Mesenchymal stem cell (in vitro differentiated cells and primary cell): ENCODE data around the gene BARX1.

Experiments used
- DNase-seq: peaks from one replicate; pipeline ENCODE4 v3.0.0-alpha.2; 2013
- H2AFZ ChIP-seq: one replicate; pipeline ENCODE4 v1.6.1; 2013; ENCODE audit warnings: low read depth, mild to moderate bottlenecking, control low read depth, inconsistent platforms, low read length, moderate library complexity
- H2AK5ac ChIP-seq: 2 replicates; pipeline ENCODE4 v1.6.1; 2013; ENCODE audit warnings: low read length, moderate library complexity, mild to moderate bottlenecking, inconsistent platforms; ENCODE audit not compliant: severe bottlenecking
- H2BK120ac ChIP-seq: one replicate; pipeline ENCODE4 v1.6.1; 2013; ENCODE audit warnings: low read depth, mild to moderate bottlenecking, inconsistent platforms, low read length, moderate library complexity
- H2BK12ac ChIP-seq, 2 experiments: one replicate each; pipeline ENCODE4 v1.6.1; 2013; ENCODE audit warnings: inconsistent platforms in 2 of 2, low read length in 2 of 2, mild to moderate bottlenecking in 2 of 2, moderate library complexity in 2 of 2, control low read depth in 1 of 2
- H2BK15ac ChIP-seq: one replicate; pipeline ENCODE4 v1.6.1; 2013; ENCODE audit warnings: mild to moderate bottlenecking, low read depth, inconsistent platforms; ENCODE audit not compliant: poor library complexity, severe bottlenecking
- H2BK5ac ChIP-seq: 2 replicates; pipeline ENCODE4 v1.6.1; 2013; ENCODE audit warnings: low read depth, mild to moderate bottlenecking, low read length, control low read depth, inconsistent platforms; ENCODE audit not compliant: poor library complexity, severe bottlenecking
- H3K14ac ChIP-seq, 2 experiments: one replicate each; pipeline ENCODE4 v1.6.1; 2013; ENCODE audit warnings: inconsistent platforms in 2 of 2, low read length in 2 of 2, control low read depth in 1 of 2, mild to moderate bottlenecking in 1 of 2, moderate library complexity in 1 of 2
- H3K18ac ChIP-seq, 2 experiments: one replicate each; pipeline ENCODE4 v1.6.1; 2013; ENCODE audit warnings: inconsistent platforms in 2 of 2, low read length in 2 of 2, control low read depth in 1 of 2, low read depth in 1 of 2, mild to moderate bottlenecking in 1 of 2
- H3K23ac ChIP-seq, 2 experiments: one replicate each; pipeline ENCODE4 v1.6.1; 2013; ENCODE audit warnings: inconsistent platforms in 2 of 2, low read length in 2 of 2, mild to moderate bottlenecking in 2 of 2, moderate library complexity in 2 of 2, control low read depth in 1 of 2
- H3K27ac ChIP-seq: 2 replicates; pipeline ENCODE4 v1.5.1; 2013; ENCODE audit warnings: mild to moderate bottlenecking, moderate library complexity, low read length, control low read depth, inconsistent platforms; ENCODE audit not compliant: poor library complexity, severe bottlenecking
- H3K27me3 ChIP-seq, 2 experiments: 2 replicates each; pipeline versions ENCODE4 v1.6.1 to v1.7.0; 2013; ENCODE audit warnings: low read length in 2 of 2, mild to moderate bottlenecking in 2 of 2, moderate library complexity in 2 of 2, control low read depth in 1 of 2, inconsistent platforms in 1 of 2; ENCODE audit not compliant: control insufficient read depth in 1 of 2, insufficient read depth in 1 of 2
- H3K36me3 ChIP-seq, 2 experiments: 2 replicates each; pipeline versions ENCODE4 v1.6.1 to v1.7.0; 2013; ENCODE audit warnings: low read length in 2 of 2, control low read depth in 1 of 2, inconsistent platforms in 1 of 2, low read depth in 1 of 2, mild to moderate bottlenecking in 1 of 2; ENCODE audit not compliant: insufficient read depth in 2 of 2, control insufficient read depth in 1 of 2
- H3K4ac ChIP-seq, 2 experiments: one replicate each; pipeline ENCODE4 v1.6.1; 2013; ENCODE audit warnings: inconsistent platforms in 2 of 2, low read length in 2 of 2, mild to moderate bottlenecking in 2 of 2, moderate library complexity in 2 of 2, control low read depth in 1 of 2, low read depth in 1 of 2
- H3K4me1 ChIP-seq: 2 replicates; pipeline ENCODE4 v1.6.1; 2013; ENCODE audit warnings: low read depth, low read length, control low read depth; ENCODE audit not compliant: control insufficient read depth, insufficient read depth
- H3K4me2 ChIP-seq: 2 replicates; pipeline ENCODE4 v1.6.1; 2013; ENCODE audit warnings: low read length, mild to moderate bottlenecking, inconsistent platforms; ENCODE audit not compliant: poor library complexity, severe bottlenecking
- H3K4me3 ChIP-seq, 2 experiments: 2 replicates each; pipeline versions ENCODE4 v1.5.1 to v1.7.0; 2013; ENCODE audit warnings: low read length in 2 of 2, mild to moderate bottlenecking in 2 of 2, control low read depth in 1 of 2, low read depth in 1 of 2; ENCODE audit not compliant: insufficient read depth in 1 of 2
- H3K79me1 ChIP-seq: replicated peaks from 2 replicates; pipeline ENCODE4 v1.6.1; 2013; ENCODE audit warnings: mild to moderate bottlenecking, control low read depth, low read length, inconsistent platforms; ENCODE audit not compliant: poor library complexity, severe bottlenecking
- H3K9ac ChIP-seq: 2 replicates; pipeline ENCODE4 v1.7.0; 2013; ENCODE audit warnings: mild to moderate bottlenecking, low read length, moderate library complexity
- H3K9me3 ChIP-seq: 2 replicates; pipeline ENCODE4 v1.7.0; 2013; ENCODE audit warnings: mild to moderate bottlenecking, low read length; ENCODE audit not compliant: control insufficient read depth
- H4K8ac ChIP-seq: one replicate; pipeline ENCODE4 v1.6.1; 2013; ENCODE audit warnings: inconsistent platforms, mild to moderate bottlenecking, low read length, moderate library complexity
- H4K91ac ChIP-seq: one replicate; pipeline ENCODE4 v1.6.1; 2013; ENCODE audit warnings: mild to moderate bottlenecking, low read length, inconsistent platforms
- WGBS: methylation state at CpG from one replicate; pipeline ENCODE4 v1.1.7; 2013; ENCODE audit warnings: mixed read lengths; 5-methylcytosine and 5-hydroxymethylcytosine counted together

Gene BARX1

DNA sequence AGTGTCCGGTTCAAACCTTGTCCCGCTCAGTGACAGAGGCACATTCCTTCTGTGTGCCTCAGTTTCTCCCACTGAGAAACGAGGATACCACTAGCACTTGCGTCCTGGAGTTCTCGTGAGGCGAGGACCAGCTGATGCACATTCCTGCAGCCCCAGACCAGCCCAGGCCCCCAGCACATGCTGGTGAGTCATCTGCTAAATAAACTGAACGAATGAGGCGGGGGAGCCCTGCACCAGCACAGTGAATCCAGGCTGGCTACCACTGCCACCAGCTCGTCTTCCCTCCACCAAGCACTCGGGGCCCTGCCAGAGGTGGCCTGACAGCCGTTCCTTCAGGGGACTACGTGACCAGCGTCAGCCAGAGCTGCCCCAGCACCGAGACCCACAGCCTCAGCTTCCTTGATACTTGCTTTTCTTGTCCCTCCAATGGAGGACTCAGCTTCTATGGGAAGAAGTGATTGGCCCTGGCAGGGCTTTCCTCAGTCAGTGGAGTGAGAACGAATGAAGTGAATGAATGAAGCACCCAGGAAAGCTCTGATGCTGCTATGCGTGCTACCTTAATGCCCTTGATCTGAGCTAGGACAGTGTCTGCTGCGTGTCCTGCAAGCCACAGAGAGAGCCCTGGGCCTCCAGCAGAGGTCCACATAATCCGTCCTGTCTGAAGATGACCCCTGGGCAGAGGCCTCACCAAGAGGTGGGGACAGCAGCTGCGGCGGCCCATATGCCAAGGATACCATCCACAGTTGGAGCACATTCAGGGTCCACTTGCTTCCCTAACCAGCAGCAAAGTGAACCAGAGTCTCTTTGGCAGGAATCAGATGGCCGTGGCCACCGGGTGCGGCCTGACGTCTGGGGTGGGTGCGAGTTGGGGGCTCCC is 13.5 kb upstream of the BARX1 start:
- WGBS: 64% methylated on average over 25 of the region's 25 CpGs
- no peak overlapping the region for H2BK5ac ChIP-seq
- peaks cover 7% of the 10 kb centered on the region for H3K9me3 ChIP-seq
- H3K4ac ChIP-seq: no peak overlapping the region
- H4K91ac ChIP-seq: no peak overlapping the region
- no peak overlapping the region for H3K4me3 ChIP-seq
- H2BK12ac ChIP-seq: no peak overlapping the region
- no peak overlapping the region for H2BK120ac ChIP-seq
- no peak overlapping the region for H2BK15ac ChIP-seq
- H3K27me3 ChIP-seq: peaks cover 0 to 16% of the 10 kb centered on the region in 2 experiments
- peak; percentile 61 for DNase-seq
- H3K4me1 ChIP-seq: peaks cover 27% of the 10 kb centered on the region
- peak overlapping the region; percentile 62 for H2AFZ ChIP-seq
- no peak overlapping the region for H3K9ac ChIP-seq
- no peak overlapping the region for H4K8ac ChIP-seq
- H3K36me3 ChIP-seq: no peaks in the 10 kb centered on the region
- H3K79me1 ChIP-seq: no peaks in the 10 kb centered on the region
- no peak overlapping the region for H3K4me2 ChIP-seq
- H2AK5ac ChIP-seq: no peak overlapping the region
- H3K18ac ChIP-seq: no peak overlapping the region
- H3K14ac ChIP-seq: no peak overlapping the region
- no peak overlapping the region for H3K27ac ChIP-seq
- H3K23ac ChIP-seq: no peak overlapping the region

DNA sequence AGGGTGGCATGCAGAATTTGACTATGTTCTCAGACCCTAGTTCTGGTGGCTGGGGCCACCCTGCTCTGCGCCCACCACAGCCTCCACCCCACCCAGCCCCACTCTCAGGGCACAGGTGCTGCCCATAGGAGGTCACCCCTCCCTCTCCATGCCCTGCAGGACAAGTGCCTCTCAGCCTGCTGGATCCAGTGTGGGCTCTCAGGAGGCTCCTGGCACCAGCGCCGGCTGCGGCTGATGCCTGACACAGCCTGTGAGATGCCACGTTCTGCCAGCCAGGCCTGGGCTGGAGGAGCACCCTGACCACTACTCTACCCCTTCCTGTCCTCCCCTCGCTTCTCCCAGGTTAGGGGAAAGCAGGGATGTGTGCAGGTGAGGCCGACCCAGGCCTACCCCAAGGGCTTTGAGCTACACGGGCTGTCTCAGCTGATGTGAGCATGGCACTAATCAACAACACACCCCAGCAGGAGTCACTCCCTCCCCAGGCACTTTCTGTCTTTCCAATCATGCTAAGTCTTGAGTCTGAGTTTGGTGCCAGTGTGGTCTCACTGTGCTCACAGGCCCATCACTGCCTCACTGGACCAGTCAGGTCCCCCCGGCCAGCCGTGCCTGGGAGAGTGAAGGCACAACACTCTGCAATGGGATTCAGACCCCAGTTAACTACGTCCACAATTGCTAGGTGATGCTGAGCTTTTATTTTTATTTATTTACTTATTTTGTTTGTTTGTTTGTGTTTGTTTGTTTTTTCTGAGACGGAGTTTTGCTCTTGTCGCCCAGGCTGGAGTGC is 12.1 kb upstream of the BARX1 start:
- no peak overlapping the region for H2BK15ac ChIP-seq
- WGBS: 92% methylated on average over 11 of the region's 13 CpGs
- H2BK12ac ChIP-seq: no peak overlapping the region
- no peak overlapping the region for H3K14ac ChIP-seq
- no peak overlapping the region for H3K23ac ChIP-seq
- no peak overlapping the region for H3K9ac ChIP-seq
- H2AFZ ChIP-seq: no peak overlapping the region
- H3K4ac ChIP-seq: no peak overlapping the region
- H3K4me1 ChIP-seq: peaks cover 34% of the 10 kb centered on the region
- H2BK120ac ChIP-seq: no peak overlapping the region
- peak overlapping the region in 1 of 2 experiments; percentile 6 for H3K4me3 ChIP-seq
- no peak overlapping the region for H3K18ac ChIP-seq
- H3K27me3 ChIP-seq: peaks cover 0 to 16% of the 10 kb centered on the region in 2 experiments
- H2BK5ac ChIP-seq: no peak overlapping the region
- no peaks in the 10 kb centered on the region for H3K79me1 ChIP-seq
- no peaks in the 10 kb centered on the region for H3K36me3 ChIP-seq
- no peak overlapping the region for H4K8ac ChIP-seq
- no peak for DNase-seq
- H3K4me2 ChIP-seq: no peak overlapping the region
- H2AK5ac ChIP-seq: peak overlapping the region; percentile 33
- no peaks in the 10 kb centered on the region for H3K9me3 ChIP-seq
- H4K91ac ChIP-seq: peak overlapping the region; percentile 34
- no peak overlapping the region for H3K27ac ChIP-seq

DNA sequence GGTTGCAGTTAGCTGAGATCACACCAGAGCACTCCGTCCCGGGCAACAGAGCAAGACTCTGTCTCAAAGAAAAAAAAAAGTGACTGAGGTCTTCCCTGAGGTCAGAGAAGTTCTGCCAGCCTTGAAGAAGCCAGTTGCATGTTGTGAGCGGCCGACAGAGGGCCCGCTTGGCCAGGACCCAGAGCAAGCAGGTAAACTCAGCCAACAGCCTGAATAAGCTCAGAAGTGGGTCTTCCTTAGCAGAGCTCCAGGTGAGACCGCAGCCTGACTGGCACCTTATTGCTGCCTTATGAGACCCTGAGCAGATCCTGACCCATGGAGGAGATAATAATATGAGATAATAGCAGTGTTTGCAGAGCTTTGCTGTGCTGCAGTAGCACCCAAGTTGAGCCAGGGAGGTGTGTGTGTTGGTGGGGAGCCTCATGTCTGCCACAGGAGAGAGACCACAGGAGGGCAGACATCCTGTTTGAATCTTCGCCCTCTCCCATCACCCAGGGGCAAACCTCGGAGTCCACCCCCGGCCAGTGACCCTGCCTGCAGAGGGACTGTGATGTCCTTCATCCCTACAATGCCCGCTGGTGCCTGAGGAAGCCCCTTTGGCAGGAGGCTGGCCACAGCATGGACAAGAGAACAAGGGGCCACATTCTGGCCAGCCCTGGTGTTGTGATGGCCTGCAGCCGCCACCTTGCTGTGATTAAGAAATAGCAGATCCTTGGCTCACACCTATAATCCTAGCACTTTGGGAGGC is 10.8 kb upstream of the BARX1 start:
- H3K9ac ChIP-seq: no peak overlapping the region
- no peaks in the 10 kb centered on the region for H3K36me3 ChIP-seq
- no peak overlapping the region for H3K27ac ChIP-seq
- H2BK12ac ChIP-seq: no peak overlapping the region
- H3K14ac ChIP-seq: no peak overlapping the region
- no peak overlapping the region for H2BK120ac ChIP-seq
- H3K4ac ChIP-seq: no peak overlapping the region
- H3K27me3 ChIP-seq: peaks cover 10 to 23% of the 10 kb centered on the region in 2 experiments
- H3K4me1 ChIP-seq: peaks cover 34% of the 10 kb centered on the region
- H3K9me3 ChIP-seq: no peaks in the 10 kb centered on the region
- peak overlapping the region; percentile 21 for H2AK5ac ChIP-seq
- H4K91ac ChIP-seq: no peak overlapping the region
- H2BK5ac ChIP-seq: no peak overlapping the region
- DNase-seq: no peak
- no peak overlapping the region for H3K4me3 ChIP-seq
- no peak overlapping the region for H3K18ac ChIP-seq
- no peak overlapping the region for H3K4me2 ChIP-seq
- no peak overlapping the region for H2AFZ ChIP-seq
- H3K79me1 ChIP-seq: no peaks in the 10 kb centered on the region
- H2BK15ac ChIP-seq: no peak overlapping the region
- no peak overlapping the region for H4K8ac ChIP-seq
- H3K23ac ChIP-seq: no peak overlapping the region
- WGBS: 82% methylated on average over 11 of the region's 11 CpGs
